H9 (cell line): ENCODE data around the gene DPH1. TPM values are rescaled to one million over a fixed set of nuclear protein-coding genes. Genes with fewer than 3 reads are reported as not detected.

Source experiments
- DNase-seq: peaks from one replicate; pipeline ENCODE4 v3.0.0-alpha.2; 2017
- H2AFZ ChIP-seq: one replicate; pipeline ENCODE4 v1.6.1; 2013; ENCODE audit warnings: mild to moderate bottlenecking, low read length, control low read depth, moderate library complexity
- H2AK5ac ChIP-seq: 2 replicates; pipeline ENCODE4 v1.6.1; 2013; ENCODE audit warnings: low read length, control low read depth, mixed read lengths; ENCODE audit not compliant: insufficient read length
- H2BK120ac ChIP-seq: one replicate; pipeline ENCODE4 v1.6.1; 2013; ENCODE audit warnings: low read depth, mild to moderate bottlenecking, low read length, control low read depth, inconsistent platforms; ENCODE audit not compliant: poor library complexity, severe bottlenecking
- H2BK12ac ChIP-seq: 2 replicates; pipeline ENCODE4 v1.6.1; 2013; ENCODE audit warnings: low read length, control low read depth, mixed read lengths, low read depth; ENCODE audit not compliant: insufficient read length
- H2BK15ac ChIP-seq: 2 replicates; pipeline ENCODE4 v1.6.1; 2013; ENCODE audit warnings: low read depth, low read length, control low read depth
- H2BK20ac ChIP-seq: one replicate; pipeline ENCODE4 v1.6.1; 2013; ENCODE audit warnings: low read depth, mild to moderate bottlenecking, low read length, control low read depth, inconsistent platforms; ENCODE audit not compliant: poor library complexity, severe bottlenecking
- H2BK5ac ChIP-seq: 2 replicates; pipeline ENCODE4 v1.6.1; 2013; ENCODE audit warnings: low read length, control low read depth, mixed read lengths; ENCODE audit not compliant: insufficient read length
- H3K14ac ChIP-seq: 2 replicates; pipeline ENCODE4 v1.6.1; 2013; ENCODE audit warnings: low read length, control low read depth; ENCODE audit not compliant: insufficient read depth
- H3K18ac ChIP-seq: 2 replicates; pipeline ENCODE4 v1.6.1; 2013; ENCODE audit warnings: low read depth, mild to moderate bottlenecking, mixed read lengths, low read length, control low read depth; ENCODE audit not compliant: insufficient read length
- H3K23ac ChIP-seq: 2 replicates; pipeline ENCODE4 v1.6.1; 2013; ENCODE audit warnings: low read length, control low read depth, mixed read lengths, low read depth; ENCODE audit not compliant: insufficient read length
- H3K23me2 ChIP-seq: 2 replicates; pipeline ENCODE4 v1.6.1; 2013; ENCODE audit warnings: low read depth, mild to moderate bottlenecking, mixed read lengths, low read length, control low read depth; ENCODE audit not compliant: insufficient read length, poor library complexity, severe bottlenecking
- H3K27ac ChIP-seq: 2 replicates; pipeline ENCODE4 v1.5.1; 2013; ENCODE audit warnings: low read length, control low read depth, mixed read lengths, low read depth; ENCODE audit not compliant: insufficient read length
- H3K27me3 ChIP-seq: 2 replicates; pipeline ENCODE4 v1.6.1; 2013; ENCODE audit warnings: low read length, control low read depth, inconsistent platforms; ENCODE audit not compliant: insufficient read depth
- H3K4ac ChIP-seq: 2 replicates; pipeline ENCODE4 v1.6.1; 2013; ENCODE audit warnings: low read depth, mild to moderate bottlenecking, control low read depth, inconsistent platforms, low read length, moderate library complexity
- H3K4me1 ChIP-seq: 2 replicates; pipeline ENCODE4 v1.6.1; 2013; ENCODE audit warnings: low read length, control low read depth, inconsistent platforms; ENCODE audit not compliant: insufficient read depth
- H3K4me2 ChIP-seq: 2 replicates; pipeline ENCODE4 v1.6.1; 2013; ENCODE audit warnings: low read length, control low read depth, mixed read lengths; ENCODE audit not compliant: insufficient read length, insufficient read depth
- H3K56ac ChIP-seq: 2 replicates; pipeline ENCODE4 v1.6.1; 2013; ENCODE audit warnings: low read depth, mild to moderate bottlenecking, mixed read lengths, low read length, control low read depth; ENCODE audit not compliant: insufficient read length
- H3K79me1 ChIP-seq: 2 replicates; pipeline ENCODE4 v1.6.1; 2013; ENCODE audit warnings: low read depth, mild to moderate bottlenecking, moderate library complexity, low read length, control low read depth, inconsistent platforms; ENCODE audit not compliant: insufficient read depth, poor library complexity, severe bottlenecking
- H3K79me2 ChIP-seq: 2 replicates; pipeline ENCODE4 v1.6.1; 2013; ENCODE audit warnings: low read length, control low read depth, inconsistent platforms; ENCODE audit not compliant: insufficient read depth
- H3K9ac ChIP-seq: 2 replicates; pipeline ENCODE4 v1.6.1; 2013; ENCODE audit warnings: low read length, control low read depth, mixed read lengths; ENCODE audit not compliant: insufficient read length; ENCODE audit errors: extremely low read depth
- H3K9me3 ChIP-seq: one replicate; pipeline ENCODE4 v1.6.1; 2013; ENCODE audit warnings: low read depth, low read length, inconsistent platforms; ENCODE audit not compliant: control insufficient read depth
- H3T11ph ChIP-seq: one replicate; pipeline ENCODE4 v1.6.1; 2013; ENCODE audit warnings: mild to moderate bottlenecking, low read length, control low read depth, inconsistent platforms
- H4K20me1 ChIP-seq: one replicate; pipeline ENCODE4 v1.6.1; 2013; ENCODE audit not compliant: control insufficient read depth, insufficient read length, insufficient read depth
- H4K5ac ChIP-seq: 2 replicates; pipeline ENCODE4 v1.6.1; 2013; ENCODE audit warnings: low read depth, mild to moderate bottlenecking, mixed read lengths, low read length, control low read depth; ENCODE audit not compliant: insufficient read length
- H4K8ac ChIP-seq: replicated peaks from 2 replicates; pipeline ENCODE4 v1.6.1; 2013; ENCODE audit warnings: low read length, control low read depth, mixed read lengths, low read depth; ENCODE audit not compliant: insufficient read length
- H4K91ac ChIP-seq: 2 replicates; pipeline ENCODE4 v1.6.1; 2013; ENCODE audit warnings: low read depth, mild to moderate bottlenecking, moderate library complexity, mixed read lengths, low read length, control low read depth; ENCODE audit not compliant: insufficient read length
- H3K27ac Mint-ChIP-seq, 3 experiments: 2 replicates in 2 of 3; 3 replicates in 1 of 3; pipeline ENCODE4 v1.8.0; 2020 to 2021; ENCODE audit warnings: mixed read lengths in 3 of 3, mild to moderate bottlenecking in 1 of 3, moderate library complexity in 1 of 3
- H3K27me3 Mint-ChIP-seq: 2 replicates; pipeline ENCODE4 v1.8.0; 2021; ENCODE audit warnings: low read depth, mild to moderate bottlenecking, moderate library complexity, mixed read lengths
- H3K36me3 Mint-ChIP-seq, 3 experiments: 2 replicates in 2 of 3; 3 replicates in 1 of 3; pipeline ENCODE4 v1.8.0; 2020 to 2021; ENCODE audit warnings: low read depth in 3 of 3, mixed read lengths in 3 of 3; ENCODE audit not compliant: insufficient read depth in 1 of 3
- H3K4me1 Mint-ChIP-seq, 2 experiments: 2 replicates each; pipeline ENCODE4 v1.8.0; 2020; ENCODE audit warnings: mixed read lengths in 2 of 2
- H3K4me3 Mint-ChIP-seq, 2 experiments: 2 replicates in 1 of 2; 3 replicates in 1 of 2; pipeline ENCODE4 v1.8.0; 2020 to 2021; ENCODE audit warnings: mild to moderate bottlenecking in 2 of 2, mixed read lengths in 2 of 2, moderate library complexity in 1 of 2
- H3K9me3 Mint-ChIP-seq, 2 experiments: 2 replicates in 1 of 2; 3 replicates in 1 of 2; pipeline ENCODE4 v1.8.0; 2020; ENCODE audit warnings: mild to moderate bottlenecking in 2 of 2, mixed read lengths in 2 of 2, moderate library complexity in 1 of 2
- WGBS: extraction: QIAGEN DNeasy Blood & Tissue Kit; methylation state at CpG from one replicate; pipeline ENCODE4 v1.1.7; 2013; ENCODE audit warnings: missing lambda C conversion rate, low lambda C conversion rate, mixed read lengths; ENCODE audit not compliant: insufficient read length; ENCODE audit errors: extremely low coverage; 5-methylcytosine and 5-hydroxymethylcytosine counted together
- total RNA-seq: library from RNA; stranded (reverse); gene quantifications from 2 replicates; pipeline ENCODE4 v1.2.1, GENCODE V29; 2021
- TF ChIP-seq, protein P1 (sequence below): fragments of 200-600 bp; sonication (generic); conservative IDR thresholded peaks from 3 replicates; pipeline ENCODE4 v1.8.0; 2021; ENCODE audit warnings: antibody characterized with exemption, mild to moderate bottlenecking

DPH1 gene
- total RNA-seq, 1 experiment from 2014 or later, result 27.5 TPM

GRCh38 chr17:2062571-2063183, 32.7 kb downstream of the DPH1 start:
- Histone ChIP-seq H4K91ac (no peak overlapping the region), H3K4ac (no peak overlapping the region), H3K79me2 (no peaks in the 10 kb centered on the region), H3K79me1 (no peaks in the 10 kb centered on the region), H3K4me1 (peaks cover 5% of the 10 kb centered on the region; the same call in 1 of the 2 replicates), H4K20me1 (peaks cover 2% of the 10 kb centered on the region), H3K9me3 (no peaks in the 10 kb centered on the region), H4K5ac (no peak overlapping the region), H2BK20ac (no peak overlapping the region), H3K14ac (no peak overlapping the region), H2AK5ac (no peak overlapping the region), H3K9ac (no peak overlapping the region), H3K56ac (no peak overlapping the region), H3K27ac (no peak overlapping the region), H4K8ac (no peak overlapping the region), H2BK15ac (no peak overlapping the region), H2BK120ac (no peak overlapping the region), H3K18ac (no peak overlapping the region), H3T11ph (no peak overlapping the region), H2AFZ (no peak overlapping the region), H3K23ac (no peak overlapping the region), H3K4me2 (no peak overlapping the region), H3K27me3 (peaks cover 10% of the 10 kb centered on the region; the same call in 1 of the 2 replicates), H3K23me2 (peaks cover 3% of the 10 kb centered on the region), H2BK12ac (no peak overlapping the region), H2BK5ac (no peak overlapping the region)
- Mint-ChIP-seq H3K4me1 (peaks cover 35 to 49% of the 10 kb centered on the region in 2 experiments), H3K27ac (peak overlapping the region in 1 of 3 experiments; percentile 95; a peak in 3 of 7 replicates), H3K9me3 (no peaks in the 10 kb centered on the region), H3K4me3 (peak overlapping the region; percentile 21 to 49; a peak in 3 of 5 replicates), H3K36me3 (peaks cover 0 to 35% (median 22%) of the 10 kb centered on the region in 3 experiments), H3K27me3 (peaks cover 31% of the 10 kb centered on the region)
- WGBS, result no CpG with 5 or more reads among the region's 11 CpGs
- TF ChIP-seq, protein P1, sequence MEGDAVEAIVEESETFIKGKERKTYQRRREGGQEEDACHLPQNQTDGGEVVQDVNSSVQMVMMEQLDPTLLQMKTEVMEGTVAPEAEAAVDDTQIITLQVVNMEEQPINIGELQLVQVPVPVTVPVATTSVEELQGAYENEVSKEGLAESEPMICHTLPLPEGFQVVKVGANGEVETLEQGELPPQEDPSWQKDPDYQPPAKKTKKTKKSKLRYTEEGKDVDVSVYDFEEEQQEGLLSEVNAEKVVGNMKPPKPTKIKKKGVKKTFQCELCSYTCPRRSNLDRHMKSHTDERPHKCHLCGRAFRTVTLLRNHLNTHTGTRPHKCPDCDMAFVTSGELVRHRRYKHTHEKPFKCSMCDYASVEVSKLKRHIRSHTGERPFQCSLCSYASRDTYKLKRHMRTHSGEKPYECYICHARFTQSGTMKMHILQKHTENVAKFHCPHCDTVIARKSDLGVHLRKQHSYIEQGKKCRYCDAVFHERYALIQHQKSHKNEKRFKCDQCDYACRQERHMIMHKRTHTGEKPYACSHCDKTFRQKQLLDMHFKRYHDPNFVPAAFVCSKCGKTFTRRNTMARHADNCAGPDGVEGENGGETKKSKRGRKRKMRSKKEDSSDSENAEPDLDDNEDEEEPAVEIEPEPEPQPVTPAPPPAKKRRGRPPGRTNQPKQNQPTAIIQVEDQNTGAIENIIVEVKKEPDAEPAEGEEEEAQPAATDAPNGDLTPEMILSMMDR, result no peak
- peak; percentile 66 for DNase-seq
